Loucy (cell line): ENCODE data around the gene TMPRSS6.

ENCODE experiments used
- H2AFZ ChIP-seq: fragments of 200-600 bp; sonication (generic); 2 replicates; pipeline ENCODE4 v1.6.0; 2016; ENCODE audit warnings: antibody characterized with exemption, mild to moderate bottlenecking, low read length, moderate library complexity
- H3F3A ChIP-seq: fragments of 200-600 bp; 2 replicates; pipeline ENCODE4 v1.6.0; 2016; ENCODE audit warnings: antibody characterized with exemption, low read depth, mild to moderate bottlenecking
- H3K27me3 ChIP-seq: fragments of 200-600 bp; sonication (generic); 2 replicates; pipeline ENCODE4 v1.6.1; 2014; ENCODE audit warnings: low read length, mild to moderate bottlenecking; ENCODE audit not compliant: insufficient read depth, poor library complexity, severe bottlenecking
- H3K36me3 ChIP-seq: fragments of 200-600 bp; sonication (generic); 2 replicates; pipeline ENCODE4 v1.6.1; 2016; ENCODE audit warnings: low read length; ENCODE audit not compliant: insufficient read depth
- H3K4me1 ChIP-seq: fragments of 200-600 bp; sonication (generic); 2 replicates; pipeline ENCODE4 v1.5.1; 2014; ENCODE audit warnings: low read length, mild to moderate bottlenecking; ENCODE audit not compliant: insufficient read depth, poor library complexity, severe bottlenecking
- H3K4me2 ChIP-seq: fragments of 200-600 bp; sonication (generic); 2 replicates; pipeline ENCODE4 v1.6.0; 2014; ENCODE audit warnings: antibody characterized with exemption, low read length, low read depth, mild to moderate bottlenecking; ENCODE audit not compliant: poor library complexity, severe bottlenecking
- H3K4me3 ChIP-seq: fragments of 200-600 bp; sonication (generic); 2 replicates; pipeline ENCODE4 v1.5.1; 2014; ENCODE audit warnings: low read length, mild to moderate bottlenecking, mixed read lengths; ENCODE audit not compliant: poor library complexity, severe bottlenecking
- H3K79me2 ChIP-seq: fragments of 200-600 bp; sonication (generic); 2 replicates; pipeline ENCODE4 v1.6.1; 2014; ENCODE audit warnings: low read length; ENCODE audit not compliant: insufficient read depth
- H3K9ac ChIP-seq: fragments of 200-600 bp; sonication (generic); 2 replicates; pipeline ENCODE4 v1.6.0; 2014; ENCODE audit warnings: mild to moderate bottlenecking, low read depth, low read length, moderate library complexity; ENCODE audit not compliant: poor library complexity, severe bottlenecking
- H3K9me2 ChIP-seq: fragments of 200-600 bp; sonication (generic); replicated peaks from 2 replicates; pipeline ENCODE4 v1.6.1; 2016; ENCODE audit warnings: low read depth, low read length, mixed read lengths
- H3K9me3 ChIP-seq: fragments of 200-600 bp; sonication (generic); 2 replicates; pipeline ENCODE4 v1.6.1; 2014; ENCODE audit warnings: mild to moderate bottlenecking, antibody characterized with exemption, low read length, low read depth; ENCODE audit not compliant: insufficient read depth
- H4K20me1 ChIP-seq: fragments of 200-600 bp; sonication (generic); 2 replicates; pipeline ENCODE4 v1.6.0; 2014; ENCODE audit warnings: antibody characterized with exemption, low read length, mild to moderate bottlenecking; ENCODE audit not compliant: insufficient read depth, poor library complexity, severe bottlenecking
- EZH2phosphoT487 ChIP-seq: fragments of 200-600 bp; IDR thresholded peaks from 2 replicates; pipeline ENCODE4 v1.6.1; 2018; ENCODE audit warnings: antibody characterized with exemption, mild to moderate bottlenecking, moderate library complexity, borderline replicate concordance
- TF ChIP-seq, protein P1 (sequence below): fragments of 200-600 bp; sonication (generic); conservative IDR thresholded peaks from 2 replicates; pipeline ENCODE4 v1.5.1; 2014; ENCODE audit warnings: mild to moderate bottlenecking, antibody characterized with exemption, low read length

Gene TMPRSS6

DNA sequence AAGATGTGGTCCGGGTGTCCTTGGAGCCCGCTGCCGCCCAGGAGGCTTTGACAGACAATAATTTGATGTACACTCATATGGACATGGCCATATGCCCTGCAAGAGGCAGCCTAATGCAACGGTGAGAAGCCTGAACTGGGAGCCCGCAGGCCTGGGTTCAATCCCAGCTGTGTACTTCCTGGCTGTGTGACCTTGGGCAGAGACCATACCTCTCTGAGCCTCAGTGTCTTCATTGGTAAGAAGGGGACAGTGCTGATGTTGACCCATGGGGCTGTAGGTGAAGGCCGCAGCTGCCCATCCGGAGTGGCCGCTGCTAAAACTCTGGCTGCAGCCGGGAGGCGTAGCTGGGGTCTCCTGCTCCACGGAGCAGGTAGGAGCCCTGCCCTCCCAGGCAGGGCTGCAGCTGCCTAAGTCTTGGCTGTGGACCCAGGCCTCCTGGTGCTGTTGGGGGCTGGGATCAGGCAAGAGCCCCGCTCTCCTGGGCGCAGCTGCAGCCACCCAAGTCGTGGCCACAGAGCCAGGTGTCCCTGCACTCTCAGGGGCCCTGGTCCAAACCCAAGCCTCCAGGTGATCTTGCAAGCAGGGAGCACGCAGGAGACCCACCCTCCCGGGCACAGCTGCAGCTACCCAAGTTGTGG is 31.3 kb upstream of the TMPRSS6 start:
- Histone ChIP-seq H3K4me3 (no peak overlapping the region), H3F3A (no peaks in the 10 kb centered on the region), H3K9ac (no peak overlapping the region), H3K4me2 (no peak overlapping the region), H2AFZ (no peak overlapping the region), H3K79me2 (no peaks in the 10 kb centered on the region), H3K4me1 (peaks cover 3% of the 10 kb centered on the region), H3K36me3 (no peaks in the 10 kb centered on the region), H3K9me2 (no peaks in the 10 kb centered on the region), H3K9me3 (no peaks in the 10 kb centered on the region), H4K20me1 (no peaks in the 10 kb centered on the region), H3K27me3 (no peaks in the 10 kb centered on the region)
- TF ChIP-seq EZH2phosphoT487 = no peak
- TF ChIP-seq, protein P1, sequence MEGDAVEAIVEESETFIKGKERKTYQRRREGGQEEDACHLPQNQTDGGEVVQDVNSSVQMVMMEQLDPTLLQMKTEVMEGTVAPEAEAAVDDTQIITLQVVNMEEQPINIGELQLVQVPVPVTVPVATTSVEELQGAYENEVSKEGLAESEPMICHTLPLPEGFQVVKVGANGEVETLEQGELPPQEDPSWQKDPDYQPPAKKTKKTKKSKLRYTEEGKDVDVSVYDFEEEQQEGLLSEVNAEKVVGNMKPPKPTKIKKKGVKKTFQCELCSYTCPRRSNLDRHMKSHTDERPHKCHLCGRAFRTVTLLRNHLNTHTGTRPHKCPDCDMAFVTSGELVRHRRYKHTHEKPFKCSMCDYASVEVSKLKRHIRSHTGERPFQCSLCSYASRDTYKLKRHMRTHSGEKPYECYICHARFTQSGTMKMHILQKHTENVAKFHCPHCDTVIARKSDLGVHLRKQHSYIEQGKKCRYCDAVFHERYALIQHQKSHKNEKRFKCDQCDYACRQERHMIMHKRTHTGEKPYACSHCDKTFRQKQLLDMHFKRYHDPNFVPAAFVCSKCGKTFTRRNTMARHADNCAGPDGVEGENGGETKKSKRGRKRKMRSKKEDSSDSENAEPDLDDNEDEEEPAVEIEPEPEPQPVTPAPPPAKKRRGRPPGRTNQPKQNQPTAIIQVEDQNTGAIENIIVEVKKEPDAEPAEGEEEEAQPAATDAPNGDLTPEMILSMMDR = no peak

DNA sequence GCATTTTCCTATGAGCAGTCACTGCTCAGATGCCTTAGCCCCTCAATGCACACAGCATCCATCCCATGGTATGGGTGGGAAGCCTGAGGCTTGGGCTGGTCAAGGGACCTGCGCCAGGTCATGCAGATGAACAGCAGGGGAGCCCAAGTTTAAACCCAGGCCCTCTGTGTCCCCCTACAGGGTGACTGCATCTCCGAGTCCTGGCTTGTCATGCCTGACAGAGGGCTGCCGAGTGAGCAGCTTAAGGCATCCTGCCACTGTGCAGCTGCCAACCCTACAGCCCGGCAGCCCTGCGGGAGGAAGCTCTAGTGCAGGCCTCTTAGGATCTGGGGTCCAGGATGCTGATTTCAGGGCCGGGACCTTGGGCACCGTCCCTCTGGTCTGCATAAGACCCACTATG is 30.2 kb upstream of the TMPRSS6 start:
- no peaks in the 10 kb centered on the region for H3K9me3 ChIP-seq
- H3K27me3 ChIP-seq = no peaks in the 10 kb centered on the region
- no peak overlapping the region for H2AFZ ChIP-seq
- H3K4me3 ChIP-seq = no peak overlapping the region
- H3K36me3 ChIP-seq = no peaks in the 10 kb centered on the region
- TF ChIP-seq, protein P1 = no peak
- no peak for TF ChIP-seq EZH2phosphoT487
- H4K20me1 ChIP-seq = no peaks in the 10 kb centered on the region
- H3K4me2 ChIP-seq = no peak overlapping the region
- no peaks in the 10 kb centered on the region for H3F3A ChIP-seq
- H3K9me2 ChIP-seq = no peaks in the 10 kb centered on the region
- no peaks in the 10 kb centered on the region for H3K79me2 ChIP-seq
- H3K4me1 ChIP-seq = peaks cover 3% of the 10 kb centered on the region
- H3K9ac ChIP-seq = no peak overlapping the region

DNA sequence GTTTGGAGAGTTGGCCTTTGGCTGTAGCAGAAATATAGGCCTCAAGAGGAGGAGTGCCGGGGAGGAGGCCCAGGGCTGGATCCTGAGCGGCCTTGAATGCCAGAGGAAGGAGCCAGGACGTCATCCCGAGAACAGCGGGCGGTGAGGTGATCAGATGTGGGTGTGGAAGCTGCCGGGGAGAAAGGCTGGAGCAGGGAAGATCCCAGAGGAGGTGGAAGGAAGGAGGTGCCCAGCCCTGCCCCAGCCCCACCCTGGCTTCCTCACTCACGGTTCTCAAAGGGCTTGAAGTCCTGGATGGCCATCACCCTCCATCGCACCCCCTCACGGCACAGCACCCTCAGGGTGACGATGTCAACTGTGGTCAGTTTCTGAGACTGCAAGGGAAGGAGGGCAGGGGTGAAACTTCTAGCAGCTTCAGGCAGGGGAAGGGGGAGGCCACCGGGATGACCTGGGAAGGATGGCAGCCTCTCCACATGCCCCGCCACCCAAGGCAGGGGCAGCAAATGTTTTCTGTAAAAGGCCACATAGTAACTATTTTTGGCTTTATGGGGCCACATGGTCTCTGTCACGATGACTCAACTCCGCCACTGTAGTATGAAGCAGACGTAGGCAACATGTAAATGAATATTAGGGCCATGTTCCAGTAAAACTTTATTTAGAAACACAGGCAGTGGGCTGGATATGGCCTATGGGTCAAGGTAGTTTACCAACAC is 29.5 kb upstream of the TMPRSS6 start:
- Histone ChIP-seq H3K4me3 (no peak overlapping the region), H3K36me3 (no peaks in the 10 kb centered on the region), H3K27me3 (no peaks in the 10 kb centered on the region), H2AFZ (no peak overlapping the region), H3K9me2 (no peaks in the 10 kb centered on the region), H3K9me3 (no peaks in the 10 kb centered on the region), H4K20me1 (no peaks in the 10 kb centered on the region), H3K9ac (no peak overlapping the region), H3K79me2 (no peaks in the 10 kb centered on the region), H3F3A (no peaks in the 10 kb centered on the region), H3K4me2 (no peak overlapping the region), H3K4me1 (peaks cover 3% of the 10 kb centered on the region)
- TF ChIP-seq, protein P1 = no peak
- no peak for TF ChIP-seq EZH2phosphoT487
